T-cell (primary cell): Measurements from ENCODE around the gene CACNA1F. TPM values are rescaled to one million over a fixed set of nuclear protein-coding genes. Genes with fewer than 3 reads are reported as not detected.
A peak's percentile ranks its signal among the peaks of the same experiment; 100 is the strongest.

ENCODE experiments used
- ATAC-seq, 4 experiments: fragments of 200-7000 bp in 3 of 4; fragments of 150-1000 bp in 1 of 4; cut with Tn5 transposase; replicated peaks in 1 of 4; 1 replicate in 3 of 4; 2 replicates in 1 of 4; pipeline ENCODE4 v1.10.0; 2021; ENCODE audit warnings: moderate library complexity in 3 of 4, mild to moderate bottlenecking in 2 of 4, moderate number of reproducible peaks in 1 of 4
- CTCF ChIA-PET, 2 donors: fragments of 300-600 bp; sonication (Branson Sonifier 250); formaldehyde crosslinking; loops; one replicate each; lab custom pipeline; 2022; ENCODE audit warnings: antibody characterized with exemption in 2 of 2; lab: Charles Lee
- POLR2A ChIA-PET, 2 donors: fragments of 300-600 bp; sonication (Branson Sonifier 250); formaldehyde crosslinking; loops; one replicate each; lab custom pipeline; 2022; ENCODE audit warnings: antibody characterized with exemption in 2 of 2; lab: Charles Lee
- DNase-seq, 35 experiments: peaks; one replicate each; pipeline versions ENCODE4 v3.0.0 to v3.0.0-alpha.2; 2013 to 2023
- H3K27ac ChIP-seq: one replicate; pipeline ENCODE4 v1.5.1; 2013; ENCODE audit warnings: low read length
- H3K27me3 ChIP-seq, 2 experiments: replicated peaks in 1 of 2; 1 replicate in 1 of 2; 2 replicates in 1 of 2; pipeline versions ENCODE4 v1.6.1 to v1.7.0; 2013; ENCODE audit warnings: low read length in 1 of 2, mixed read lengths in 1 of 2; ENCODE audit not compliant: control insufficient read depth in 2 of 2, insufficient read depth in 2 of 2; ENCODE audit errors: extremely low read depth in 1 of 2
- H3K36me3 ChIP-seq, 2 donors: 1 replicate in 1 of 2; 2 replicates in 1 of 2; pipeline versions ENCODE4 v1.6.1 to v1.7.0; 2013; ENCODE audit warnings: low read length in 1 of 2; ENCODE audit not compliant: control insufficient read depth in 2 of 2, insufficient read depth in 1 of 2; ENCODE audit errors: extremely low read depth in 1 of 2
- H3K4me1 ChIP-seq, 2 experiments: 1 replicate in 1 of 2; 2 replicates in 1 of 2; pipeline versions ENCODE4 v1.6.1 to v1.7.0; 2013; ENCODE audit warnings: low read length in 2 of 2, mixed read lengths in 1 of 2; ENCODE audit not compliant: insufficient read depth in 2 of 2, control insufficient read depth in 1 of 2; ENCODE audit errors: extremely low read depth in 1 of 2
- H3K4me3 ChIP-seq, 2 donors: 1 replicate in 1 of 2; 2 replicates in 1 of 2; pipeline versions ENCODE4 v1.5.1 to v1.7.0; 2013; ENCODE audit warnings: mild to moderate bottlenecking in 2 of 2, low read length in 1 of 2, moderate library complexity in 1 of 2; ENCODE audit not compliant: control insufficient read depth in 1 of 2; ENCODE audit errors: extremely low read depth in 1 of 2
- H3K9me3 ChIP-seq: 2 replicates; pipeline ENCODE4 v1.7.0; 2013
- H3K27ac Mint-ChIP-seq, 2 donors: one replicate each; pipeline ENCODE4 v1.8.0; 2020 to 2021; ENCODE audit warnings: mild to moderate bottlenecking in 2 of 2, mixed read lengths in 2 of 2
- H3K27me3 Mint-ChIP-seq, 2 donors: one replicate each; pipeline ENCODE4 v1.8.0; 2021 to 2022; ENCODE audit warnings: mixed read lengths in 2 of 2
- H3K36me3 Mint-ChIP-seq: one replicate; pipeline ENCODE4 v1.8.0; 2021; ENCODE audit warnings: mixed read lengths
- H3K4me1 Mint-ChIP-seq, 3 donors: one replicate each; pipeline ENCODE4 v1.8.0; 2020 to 2022; ENCODE audit warnings: mixed read lengths in 3 of 3, mild to moderate bottlenecking in 1 of 3
- H3K4me3 Mint-ChIP-seq, 3 donors: one replicate each; pipeline ENCODE4 v1.8.0; 2020 to 2022; ENCODE audit warnings: mild to moderate bottlenecking in 3 of 3, mixed read lengths in 3 of 3, moderate library complexity in 3 of 3
- H3K9me3 Mint-ChIP-seq, 3 donors: one replicate each; pipeline ENCODE4 v1.8.0; 2020 to 2022; ENCODE audit warnings: mixed read lengths in 3 of 3
- WGBS: methylation state at CpG from one replicate; pipeline ENCODE4 v1.1.5; 2013; ENCODE audit warnings: missing lambda C conversion rate; ENCODE audit not compliant: insufficient coverage; 5-methylcytosine and 5-hydroxymethylcytosine counted together
- total RNA-seq, 35 experiments: library from RNA in 6 of 35; stranded (reverse) in 6 of 35; fragments of 120-200 nt in 1 of 35; gene quantifications; one replicate each; pipeline versions ENCODE4 v1.2.1 to v1.2.4 and lab custom pipeline; 2013 to 2026

Gene CACNA1F
- total RNA-seq, 5 donors from 2014 or later (not counting 1 experiment from before 2014, with no cell fraction given) = 1.4 to 1.9 (median 1.6) TPM

DNA sequence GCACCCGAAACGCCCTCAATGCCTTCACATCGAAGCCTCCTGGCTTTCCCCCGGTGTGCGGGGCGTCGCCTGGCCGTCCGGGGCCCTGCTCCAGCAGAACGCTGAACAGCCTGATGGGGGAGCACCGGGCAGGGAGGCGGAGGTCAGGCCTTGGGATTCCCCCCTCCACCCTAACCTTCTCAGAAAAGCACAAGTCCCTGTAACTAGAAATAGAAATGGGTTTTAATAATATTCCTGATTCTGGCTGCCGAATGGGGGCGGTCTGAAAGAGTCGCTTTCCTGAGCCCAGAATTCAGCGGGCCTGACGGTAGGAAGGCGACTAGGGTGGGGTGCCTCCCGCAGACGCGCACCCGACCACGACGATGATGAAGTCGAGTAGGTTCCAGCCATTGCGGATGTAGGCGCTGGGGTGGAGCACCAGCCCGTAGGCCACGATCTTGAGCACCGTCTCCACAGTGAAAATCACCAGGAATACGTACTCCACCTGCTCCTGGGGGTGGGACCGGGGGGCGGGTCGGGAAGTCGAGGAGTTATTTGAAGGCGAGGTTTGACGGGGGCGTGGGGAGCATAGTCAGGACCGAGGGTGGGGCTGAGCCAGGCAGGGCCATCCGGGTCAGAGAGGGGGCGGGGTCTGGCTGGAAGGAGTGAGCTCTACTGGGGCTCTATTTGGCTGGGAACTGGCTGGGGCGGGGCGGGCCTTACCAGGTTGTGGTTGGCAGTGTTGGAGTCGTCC, 2.5 kb downstream of the CACNA1F start:
- peak overlapping the region; percentile 80 for H3K27ac ChIP-seq
- Mint-ChIP-seq H3K4me3 (peak overlapping the region; percentile 73 to 79 (median 73)), H3K36me3 (no peaks in the 10 kb centered on the region), H3K27me3 (peaks cover 0 to 8% of the 10 kb centered on the region in 2 donors), H3K27ac (peak overlapping the region; percentile 87 to 89), H3K9me3 (no peaks in the 10 kb centered on the region), H3K4me1 (peaks cover 11 to 22% (median 14%) of the 10 kb centered on the region in 3 donors)
- ChIA-PET POLR2A (no interaction called here), CTCF (interaction anchor here in 1 of 2 donors (1.4 kb wide), 1 partner anchor 40 kb away, joined by 4 read pairs; no protein-coding TSS in a partner anchor)
- 1% methylated on average over 15 of the region's 44 CpGs for WGBS
- no peaks in the 10 kb centered on the region for H3K36me3 ChIP-seq
- H3K27me3 ChIP-seq = no peaks in the 10 kb centered on the region
- peak overlapping the region; percentile 44 to 45 for H3K4me3 ChIP-seq
- peaks cover 0 to 25% of the 10 kb centered on the region in 2 experiments for H3K4me1 ChIP-seq
- H3K9me3 ChIP-seq = no peaks in the 10 kb centered on the region
- ATAC-seq (peak; percentile 54 to 72 (median 68)), DNase-seq (peak; percentile 9 to 65 (median 33))

DNA sequence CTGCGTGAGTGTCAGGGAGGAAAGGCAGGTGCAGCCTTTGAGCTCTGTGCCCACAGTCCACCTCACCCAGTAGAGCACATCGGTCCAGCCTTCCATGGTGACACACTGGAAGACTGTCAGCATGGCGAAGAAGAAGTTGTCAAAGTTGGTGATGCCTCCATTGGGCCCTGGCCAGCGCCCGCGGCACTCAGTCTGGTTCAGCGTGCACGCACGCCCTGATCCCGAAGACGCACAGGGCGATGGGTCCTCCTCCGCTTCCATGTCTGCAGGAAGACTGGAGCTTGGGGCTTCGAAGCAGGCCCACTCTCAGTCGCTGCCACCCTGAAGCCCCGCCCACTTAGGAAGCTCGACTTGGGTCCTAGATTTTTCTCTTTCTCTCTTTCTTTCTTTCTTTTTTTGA, 5.0 kb downstream of the CACNA1F start:
- Histone ChIP-seq H3K9me3 (no peaks in the 10 kb centered on the region), H3K36me3 (no peaks in the 10 kb centered on the region), H3K27me3 (no peaks in the 10 kb centered on the region), H3K27ac (no peak overlapping the region), H3K4me3 (no peak overlapping the region), H3K4me1 (peaks cover 0 to 22% of the 10 kb centered on the region in 2 experiments)
- CTCF ChIA-PET = no interaction called here
- H3K27ac Mint-ChIP-seq = no peak overlapping the region
- WGBS = 82% methylated on average over 4 of the region's 17 CpGs
- H3K4me3 Mint-ChIP-seq = no peak overlapping the region
- ATAC-seq = no peak
- no peak for DNase-seq
- POLR2A ChIA-PET = no interaction called here
- H3K9me3 Mint-ChIP-seq = no peaks in the 10 kb centered on the region
- H3K36me3 Mint-ChIP-seq = no peaks in the 10 kb centered on the region
- peaks cover 10 to 18% (median 11%) of the 10 kb centered on the region in 3 donors for H3K4me1 Mint-ChIP-seq
- peaks cover 1 to 18% of the 10 kb centered on the region in 2 donors for H3K27me3 Mint-ChIP-seq

DNA sequence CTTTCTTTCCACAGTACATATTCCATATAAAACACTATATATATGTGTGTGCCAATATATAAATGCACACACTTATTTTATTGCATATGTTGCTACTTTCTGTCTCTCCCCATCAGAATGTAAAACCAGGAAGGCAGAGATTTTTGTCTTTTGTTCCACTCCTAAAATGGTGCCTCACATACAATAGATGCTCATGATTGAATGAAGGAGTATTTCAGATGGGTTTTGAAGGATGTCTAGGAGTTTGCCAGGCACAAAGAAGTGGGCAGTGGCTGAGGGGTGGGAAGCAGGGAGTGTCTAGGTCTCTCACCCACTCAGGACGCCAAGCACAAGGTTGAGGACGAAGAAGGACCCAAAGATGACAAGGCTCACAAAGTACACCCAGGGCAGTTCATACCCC, 5.4 kb downstream of the CACNA1F start:
- ChIA-PET POLR2A (no interaction called here), CTCF (no interaction called here)
- Histone ChIP-seq H3K36me3 (no peaks in the 10 kb centered on the region), H3K4me1 (peaks cover 0 to 22% of the 10 kb centered on the region in 2 experiments), H3K27ac (no peak overlapping the region), H3K27me3 (no peaks in the 10 kb centered on the region), H3K4me3 (no peak overlapping the region), H3K9me3 (no peaks in the 10 kb centered on the region)
- Mint-ChIP-seq H3K27ac (no peak overlapping the region), H3K9me3 (no peaks in the 10 kb centered on the region), H3K27me3 (peaks cover 3 to 20% of the 10 kb centered on the region in 2 donors), H3K4me1 (peaks cover 10 to 18% (median 11%) of the 10 kb centered on the region in 3 donors), H3K4me3 (no peak overlapping the region), H3K36me3 (no peaks in the 10 kb centered on the region)
- DNase-seq = no peak
- no peak for ATAC-seq
- 100% methylated on average over 2 of the region's 2 CpGs for WGBS

DNA sequence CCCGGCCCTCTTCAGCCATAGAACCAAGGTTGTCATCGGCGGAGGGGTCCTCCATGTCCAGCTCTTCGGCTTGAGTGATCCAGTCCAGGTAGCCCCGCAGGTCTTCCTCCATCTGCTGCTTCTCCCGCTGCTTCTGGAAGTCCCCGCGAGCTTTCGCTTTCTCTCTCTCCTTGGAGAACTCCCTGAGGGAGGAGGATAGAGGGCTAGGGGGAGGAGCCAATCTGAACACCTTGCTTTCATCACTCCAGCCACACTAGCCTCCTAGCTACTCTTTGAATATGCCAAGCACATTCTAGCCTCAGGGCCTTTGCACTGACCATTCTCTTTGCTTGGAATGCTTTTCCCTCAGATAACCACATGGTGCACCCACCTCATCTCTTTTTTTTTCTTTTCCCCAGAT, 6.2 kb downstream of the CACNA1F start:
- Histone ChIP-seq H3K27ac (no peak overlapping the region), H3K9me3 (no peaks in the 10 kb centered on the region), H3K27me3 (no peaks in the 10 kb centered on the region), H3K4me3 (no peak overlapping the region), H3K36me3 (no peaks in the 10 kb centered on the region), H3K4me1 (peaks cover 0 to 22% of the 10 kb centered on the region in 2 experiments)
- no peaks in the 10 kb centered on the region for H3K36me3 Mint-ChIP-seq
- no peak overlapping the region for H3K27ac Mint-ChIP-seq
- H3K4me3 Mint-ChIP-seq = no peak overlapping the region
- DNase-seq (no peak), ATAC-seq (no peak)
- H3K4me1 Mint-ChIP-seq = peaks cover 10 to 18% (median 11%) of the 10 kb centered on the region in 3 donors
- ChIA-PET CTCF (no interaction called here), POLR2A (no interaction called here)
- peaks cover 3 to 21% of the 10 kb centered on the region in 2 donors for H3K27me3 Mint-ChIP-seq
- H3K9me3 Mint-ChIP-seq = no peaks in the 10 kb centered on the region
- WGBS = no CpG with 5 or more reads among the region's 9 CpGs

DNA sequence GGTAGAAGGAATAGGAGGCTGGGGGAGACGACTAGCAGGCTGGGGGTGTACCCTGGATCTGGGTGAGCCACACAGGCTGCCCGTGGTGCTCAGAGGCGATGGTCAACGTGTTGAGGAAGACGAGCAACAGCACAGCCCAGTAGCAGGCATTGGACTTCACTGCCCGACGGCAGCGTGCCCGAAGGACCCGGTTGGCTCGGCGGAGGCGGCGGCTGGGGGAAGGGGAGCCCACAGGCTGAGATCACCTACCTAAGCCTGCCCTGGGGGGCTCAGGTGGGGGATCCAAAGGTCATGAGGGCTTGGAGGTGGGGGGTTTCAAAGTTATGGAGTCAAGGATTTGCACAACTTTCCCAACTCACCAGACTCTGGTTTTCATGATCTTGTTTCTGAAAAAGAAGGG, 7.3 kb downstream of the CACNA1F start:
- no peak overlapping the region for H3K27ac Mint-ChIP-seq
- H3K4me1 Mint-ChIP-seq = peaks cover 4 to 10% (median 7%) of the 10 kb centered on the region in 3 donors
- POLR2A ChIA-PET = no interaction called here
- H3K4me1 ChIP-seq = peaks cover 0 to 11% of the 10 kb centered on the region in 2 experiments
- H3K27me3 ChIP-seq = no peaks in the 10 kb centered on the region
- DNase-seq = no peak
- CTCF ChIA-PET = no interaction called here
- peaks cover 3 to 25% of the 10 kb centered on the region in 2 donors for H3K27me3 Mint-ChIP-seq
- no peaks in the 10 kb centered on the region for H3K9me3 ChIP-seq
- H3K4me3 ChIP-seq = no peak overlapping the region
- H3K4me3 Mint-ChIP-seq = no peak overlapping the region
- H3K9me3 Mint-ChIP-seq = no peaks in the 10 kb centered on the region
- no peaks in the 10 kb centered on the region for H3K36me3 Mint-ChIP-seq
- no peaks in the 10 kb centered on the region for H3K36me3 ChIP-seq
- ATAC-seq = no peak
- WGBS = no CpG with 5 or more reads among the region's 14 CpGs
- no peak overlapping the region for H3K27ac ChIP-seq

DNA sequence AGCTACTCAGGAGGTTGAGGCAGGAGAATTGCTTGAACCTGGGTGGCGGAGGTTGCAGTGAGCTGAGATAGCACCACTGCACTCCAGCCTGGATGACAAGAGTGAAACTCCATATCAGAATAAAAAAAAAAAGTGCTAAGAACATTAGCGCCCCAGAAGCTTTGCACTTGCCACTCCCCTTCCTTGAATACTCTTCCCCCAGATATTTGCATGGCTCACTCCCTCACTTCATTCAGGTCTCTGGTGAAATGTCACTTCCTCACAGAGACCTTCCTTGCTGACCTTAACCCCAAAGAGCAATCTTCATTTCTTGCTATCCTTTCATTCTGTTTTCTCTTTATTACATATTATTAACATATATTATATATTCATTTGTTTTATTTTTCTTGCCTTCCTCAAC, 11.3 kb downstream of the CACNA1F start:
- no peak overlapping the region for H3K4me3 Mint-ChIP-seq
- H3K27me3 Mint-ChIP-seq = peaks cover 3 to 21% of the 10 kb centered on the region in 2 donors
- ChIA-PET CTCF (no interaction called here), POLR2A (no interaction called here)
- Histone ChIP-seq H3K36me3 (no peaks in the 10 kb centered on the region), H3K9me3 (no peaks in the 10 kb centered on the region), H3K27ac (no peak overlapping the region), H3K4me1 (no peaks in the 10 kb centered on the region), H3K27me3 (no peaks in the 10 kb centered on the region), H3K4me3 (no peak overlapping the region)
- H3K9me3 Mint-ChIP-seq = no peaks in the 10 kb centered on the region
- H3K36me3 Mint-ChIP-seq = no peaks in the 10 kb centered on the region
- no peak overlapping the region for H3K27ac Mint-ChIP-seq
- H3K4me1 Mint-ChIP-seq = peaks cover 0 to 4% (median 0%) of the 10 kb centered on the region in 3 donors
- ATAC-seq (no peak), DNase-seq (no peak)
- no CpG with 5 or more reads among the region's 2 CpGs for WGBS
